ENCODE data around the gene SLC26A6. TPM values are rescaled to one million over a fixed set of nuclear protein-coding genes. Genes with fewer than 3 reads are reported as not detected.

Gene SLC26A6
- total and polyA plus RNA-seq, 2 of the 13 experiments (the other 11 are each of a cell fraction or from before 2014, with no cell fraction given): 40.7 to 184 TPM

GRCh38 chr3:48635222-48636021 lies at the start of gene SLC26A6 (continued):
- TF ChIP-seq ZBTB4 (CRISPR knock-in tag; IDR thresholded peaks at IDR 0.05; ENCODE audit: borderline replicate concordance): peak; percentile 88; the same call in 1 of the 2 replicates
- peak; percentile 43; the same call in 1 of the 2 replicates for TF ChIP-seq SIN3A (IDR thresholded peaks at IDR 0.05; ENCODE audit: borderline replicate concordance, low read depth, low read length)
- TF ChIP-seq ZNF691 (CRISPR knock-in tag; IDR thresholded peaks at IDR 0.05; ENCODE audit: borderline replicate concordance, low read depth): peak; percentile 89
- no peak; the same call in 1 of the 2 replicates for TF ChIP-seq CSRNP2 (CRISPR knock-in tag; conservative IDR thresholded peaks at IDR 0.05; ENCODE audit: low read depth)
- peak; percentile 91 for TF ChIP-seq ZNF253 (CRISPR knock-in tag; IDR thresholded peaks at IDR 0.05; ENCODE audit: borderline replicate concordance)
- TF ChIP-seq PATZ1 (CRISPR knock-in tag; IDR thresholded peaks at IDR 0.05): 0 out of 2 replicates have a peak, but pooled peaks have one; percentile 56
- no peak for TF ChIP-seq ATF1 (CRISPR knock-in tag; IDR thresholded peaks at IDR 0.05)
- no peak for TF ChIP-seq TRIM22 (IDR thresholded peaks at IDR 0.05)
- no peak for TF ChIP-seq HMGA1 (CRISPR knock-in tag; conservative IDR thresholded peaks at IDR 0.05)
- 0 out of 2 replicates have a peak, but pooled peaks have one; percentile 60 for TF ChIP-seq ETS1 (CRISPR knock-in tag; IDR thresholded peaks at IDR 0.05)
- peak; percentile 58; the same call in 1 of the 2 replicates for TF ChIP-seq ZFP90 (CRISPR knock-in tag; IDR thresholded peaks at IDR 0.05; ENCODE audit: borderline replicate concordance)
- TF ChIP-seq PLSCR1 (CRISPR knock-in tag; IDR thresholded peaks at IDR 0.05; ENCODE audit: borderline replicate concordance): no peak
- TF ChIP-seq EZH2 (conservative IDR thresholded peaks at IDR 0.05; ENCODE audit: low read depth, low read length): no peak

Data from HepG2 (cell line).